D721Med (cell line): ENCODE measurements around the gene ABHD17C.

ENCODE experiments used
- DNase-seq: peaks from one replicate; pipeline ENCODE4 v3.0.0; 2011; ENCODE audit warnings: low spot score; ENCODE audit not compliant: insufficient read length
- FAIRE-seq: peaks from 2 replicates; lab custom pipeline; 2011; peaks lifted over from hg19 to GRCh38; lab: Jason Lieb, UNC
- CTCF ChIP-seq: IDR thresholded peaks from 2 replicates; pipeline ENCODE4 v1.5.1; 2012; ENCODE audit warnings: mild to moderate bottlenecking, control low read depth; ENCODE audit not compliant: insufficient read depth; ENCODE audit errors: missing control alignments

Gene ABHD17C

GRCh38 chr15:80689294-80689693, 5.8 kb upstream of the ABHD17C start:
- FAIRE-seq (no peak), DNase-seq (no peak)
- no peak for TF ChIP-seq CTCF

- TF ChIP-seq CTCF: no peak
- no peak for FAIRE-seq
- no peak for DNase-seq
Measured at GRCh38 chr15:80689716-80690115, 5.4 kb upstream of the ABHD17C start.

GRCh38 chr15:80691575-80691974, 3.5 kb upstream of the ABHD17C start:
- FAIRE-seq (no peak), DNase-seq (no peak)
- TF ChIP-seq CTCF: no peak

GRCh38 chr15:80693682-80694610, 1.2 kb upstream of the ABHD17C start:
- TF ChIP-seq CTCF: no peak
- FAIRE-seq (no peak), DNase-seq (no peak)

- DNase-seq (no peak), FAIRE-seq (no peak)
- no peak for TF ChIP-seq CTCF
Measured at GRCh38 chr15:80694611-80695098, 455 bp upstream of the ABHD17C start.

- no peak for TF ChIP-seq CTCF
- FAIRE-seq: no peak
- no peak for DNase-seq
Measured at GRCh38 chr15:80695911-80696661, 976 bp downstream of the ABHD17C start.
